Limb (tissue), 2 donors: ENCODE data around the gene SLC30A4.
A peak's percentile ranks its signal among the peaks of the same experiment; 100 is the strongest.
"Not testable (repeated sequence)": the region's sequence is repeated elsewhere in the genome, so short reads cannot be mapped to it uniquely, and the experiment has no call there.

Source experiments
- DNase-seq, 2 donors: peaks; one replicate each; pipeline ENCODE4 v3.0.0-alpha.2; 2016; ENCODE audit errors: extremely low spot score in 2 of 2

Gene SLC30A4

GRCh38 chr15:45522328-45523165, at the start of gene SLC30A4:
Gene SLC30A4 (minus strand): TSS chr15:45522755. CDS start chr15:45522354, 401 bp downstream.
- peak; percentile 73 to 88 for DNase-seq

- no peak for DNase-seq
Observed at GRCh38 chr15:45555934-45556608, 33.5 kb upstream of the SLC30A4 start.

- DNase-seq: no peak
Observed at GRCh38 chr15:45551676-45552075, 29.1 kb upstream of the SLC30A4 start.

GRCh38 chr15:45550436-45550835, 27.9 kb upstream of the SLC30A4 start:
- no peak for DNase-seq

- DNase-seq: no peak
Observed at GRCh38 chr15:45549541-45550220, 27.1 kb upstream of the SLC30A4 start.

GRCh38 chr15:45548753-45549520, 26.4 kb upstream of the SLC30A4 start:
- no peak for DNase-seq

- no peak for DNase-seq
Observed at GRCh38 chr15:45546789-45547188, 24.2 kb upstream of the SLC30A4 start.

GRCh38 chr15:45544266-45545023, 21.9 kb upstream of the SLC30A4 start:
- no peak for DNase-seq

GRCh38 chr15:45543051-45543450, 20.5 kb upstream of the SLC30A4 start:
- DNase-seq: no peak

- no peak for DNase-seq
Observed at GRCh38 chr15:45540531-45540930, 18.0 kb upstream of the SLC30A4 start.

GRCh38 chr15:45539680-45540079, 17.1 kb upstream of the SLC30A4 start:
- DNase-seq: no peak

GRCh38 chr15:45536934-45537333, 14.4 kb upstream of the SLC30A4 start:
- DNase-seq: no peak

GRCh38 chr15:45535486-45536042, 13.0 kb upstream of the SLC30A4 start:
- DNase-seq: no peak

GRCh38 chr15:45534821-45535220, 12.3 kb upstream of the SLC30A4 start:
- no peak for DNase-seq

GRCh38 chr15:45532892-45533291, 10.3 kb upstream of the SLC30A4 start:
- not testable (repeated sequence) for DNase-seq

GRCh38 chr15:45529613-45530012, 7.1 kb upstream of the SLC30A4 start:
- DNase-seq: no peak

- DNase-seq: no peak
Observed at GRCh38 chr15:45527086-45527485, 4.5 kb upstream of the SLC30A4 start.

- DNase-seq: no peak
Observed at GRCh38 chr15:45523166-45523460, 558 bp upstream of the SLC30A4 start.

GRCh38 chr15:45521596-45522327, 793 bp downstream of the SLC30A4 start:
- DNase-seq: no peak

GRCh38 chr15:45510758-45511280, 11.7 kb downstream of the SLC30A4 start:
- no peak for DNase-seq
